DMS79 (cell line): ENCODE data around the gene CHD8.

ENCODE experiments used
- DNase-seq: peaks from one replicate; lab custom pipeline; 2025; lab: John Stamatoyannopoulos, UW

Gene CHD8

DNA sequence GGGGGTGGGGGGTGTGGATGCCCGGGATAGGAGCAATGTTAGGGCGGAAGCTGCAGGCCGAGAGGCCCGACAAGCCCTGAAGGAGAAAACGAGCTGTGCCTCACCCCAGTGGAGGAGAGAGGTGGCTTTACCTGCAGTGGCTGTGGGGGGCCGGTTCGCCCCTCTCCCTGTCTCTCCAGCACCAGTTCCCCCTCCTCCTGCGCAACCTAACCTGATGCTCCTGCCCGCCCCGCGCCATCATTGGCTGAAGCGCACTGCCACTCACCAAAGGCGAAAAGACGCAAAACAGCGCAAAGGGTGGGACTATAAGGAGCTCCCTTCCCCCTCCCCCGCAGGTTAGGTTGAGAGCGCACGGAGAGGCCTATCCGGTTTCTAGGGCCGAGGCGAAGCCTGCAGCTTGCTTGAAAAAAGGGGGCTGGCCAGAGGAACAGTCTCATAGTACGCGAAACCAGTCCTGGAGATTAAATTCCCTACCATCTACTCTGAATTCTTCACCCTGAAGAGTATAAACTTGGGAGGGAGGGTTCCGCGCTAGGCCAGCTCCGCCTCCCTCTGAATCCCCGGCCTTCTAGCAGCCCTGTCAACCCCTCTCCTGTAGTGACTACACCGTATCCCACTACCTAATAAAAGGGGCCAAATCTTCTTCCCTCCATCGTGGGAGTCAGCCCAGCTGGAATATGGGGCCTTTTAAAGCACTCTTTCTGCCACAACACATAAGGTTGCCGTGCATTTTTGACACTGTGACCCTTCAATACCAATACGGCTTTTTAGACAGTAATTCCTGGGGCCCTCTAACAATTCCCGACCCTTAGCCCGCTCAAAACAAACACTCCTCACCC is 18.6 kb downstream of the CHD8 start:
- peak; percentile 98 for DNase-seq

- no peak for DNase-seq
Observed at GRCh38 chr14:21436567-21437062, 19.3 kb downstream of the CHD8 start.

DNA sequence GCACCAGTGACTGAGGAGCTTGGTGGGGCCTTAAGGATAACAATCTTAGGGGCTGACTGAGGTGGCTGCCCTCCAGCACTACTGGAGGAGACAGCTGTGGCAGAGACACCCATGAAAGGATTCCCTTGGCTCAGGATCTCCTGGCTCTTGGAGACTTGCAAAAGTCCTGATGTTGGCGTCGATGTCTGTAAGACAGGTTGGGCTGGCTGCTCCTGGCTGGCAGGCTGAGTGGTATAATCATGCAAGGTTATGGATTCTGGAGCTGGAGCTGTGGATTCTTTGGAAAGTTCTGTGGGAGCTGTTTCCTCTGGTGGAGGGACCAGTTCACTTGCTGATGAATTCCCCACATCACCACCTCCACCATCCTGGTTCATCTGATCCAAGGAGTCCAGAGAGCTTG is 24.8 kb downstream of the CHD8 start:
- DNase-seq: no peak

DNA sequence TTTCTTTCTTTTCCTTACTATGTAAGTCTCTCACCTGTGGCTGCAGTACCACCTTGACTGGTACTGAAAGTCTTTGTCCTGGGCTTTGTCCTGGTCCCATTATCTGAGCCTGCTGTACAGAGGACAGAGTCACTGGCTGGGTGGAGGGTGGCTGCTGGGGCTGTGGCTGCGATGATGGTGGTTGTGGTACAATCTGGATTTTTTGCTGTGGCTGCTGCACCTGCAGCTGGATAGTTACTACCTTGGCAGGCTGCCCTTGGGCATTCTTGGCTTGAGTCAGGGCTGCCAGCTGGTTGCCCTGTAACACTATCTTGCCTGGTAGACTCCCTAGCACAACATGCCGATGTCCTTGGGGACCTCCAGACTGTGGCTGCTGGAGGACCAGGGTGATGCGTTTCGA is 27.0 kb downstream of the CHD8 start:
- DNase-seq: peak; percentile 94

GRCh38 chr14:21426692-21427091 is 29.2 kb downstream of the CHD8 start:
- no peak for DNase-seq

DNA sequence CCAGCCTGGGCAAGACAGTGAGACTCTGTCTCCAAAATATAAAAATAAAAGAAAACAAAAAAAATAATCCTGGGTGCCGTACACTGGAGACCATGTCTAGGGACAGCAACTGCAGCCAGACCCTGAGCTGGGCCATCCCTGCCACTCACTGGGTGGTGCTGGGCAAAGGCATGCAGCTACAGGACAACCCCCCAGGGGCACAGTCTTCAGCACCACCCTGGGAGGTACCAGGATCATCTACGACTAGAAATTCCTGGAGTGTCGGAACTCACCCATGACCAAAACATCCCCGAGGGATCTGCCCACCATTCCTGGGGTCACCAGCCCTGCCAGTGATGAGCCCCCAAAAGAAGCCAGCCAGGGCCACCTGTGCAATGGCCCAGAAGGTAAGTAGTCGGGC is 36.4 kb downstream of the CHD8 start:
- no peak for DNase-seq

- no peak for DNase-seq
Observed at GRCh38 chr14:21415329-21415728, 40.6 kb downstream of the CHD8 start.

DNA sequence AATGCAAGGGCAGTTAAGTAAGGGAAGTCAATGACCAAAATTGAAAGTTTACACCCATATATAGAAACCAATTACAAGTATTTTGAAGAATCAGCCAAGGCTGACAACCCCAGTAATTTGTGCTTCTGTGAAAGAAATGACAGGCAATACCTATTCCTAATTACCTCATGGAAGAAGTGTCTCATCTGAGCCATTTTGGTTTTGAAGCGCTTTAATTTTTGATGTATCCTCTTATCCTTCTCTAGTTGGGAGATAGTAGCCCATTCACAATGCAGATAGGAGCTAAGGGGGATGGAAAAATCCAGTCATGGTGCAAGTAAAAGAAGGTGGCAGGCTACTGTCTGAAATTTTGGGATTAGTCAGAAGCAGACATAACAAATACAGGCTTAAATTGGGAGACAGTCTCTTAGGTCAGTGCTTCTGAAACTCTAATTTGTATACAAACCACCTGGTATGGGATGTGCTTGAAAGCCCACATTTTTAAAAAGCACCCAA is 41.7 kb downstream of the CHD8 start:
- DNase-seq: no peak

GRCh38 chr14:21408147-21408546 is 47.8 kb downstream of the CHD8 start:
- no peak for DNase-seq

DNA sequence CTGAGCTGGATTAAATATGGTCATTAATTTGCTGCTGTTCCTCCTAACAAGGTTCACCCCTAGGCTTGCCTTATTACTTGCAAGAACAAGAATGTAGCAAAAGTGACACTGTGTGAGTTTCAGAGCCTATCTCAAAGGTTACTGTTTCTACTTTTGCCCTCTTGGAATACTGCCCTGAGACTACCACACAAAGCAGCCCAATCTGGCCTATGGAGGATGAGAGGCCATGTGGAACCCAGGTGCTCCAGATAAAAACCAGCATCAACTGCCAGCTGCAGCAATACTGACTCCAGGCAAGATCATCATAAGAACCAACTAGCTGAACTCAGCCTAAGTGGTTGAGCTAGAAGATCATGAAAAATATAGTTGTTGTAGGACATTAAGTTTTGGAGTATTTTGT is 49.7 kb downstream of the CHD8 start:
- no peak for DNase-seq

GRCh38 chr14:21405097-21405496 is 50.8 kb downstream of the CHD8 start:
- DNase-seq: no peak

GRCh38 chr14:21399311-21399870 is 56.5 kb downstream of the CHD8 start:
- DNase-seq: no peak

DNA sequence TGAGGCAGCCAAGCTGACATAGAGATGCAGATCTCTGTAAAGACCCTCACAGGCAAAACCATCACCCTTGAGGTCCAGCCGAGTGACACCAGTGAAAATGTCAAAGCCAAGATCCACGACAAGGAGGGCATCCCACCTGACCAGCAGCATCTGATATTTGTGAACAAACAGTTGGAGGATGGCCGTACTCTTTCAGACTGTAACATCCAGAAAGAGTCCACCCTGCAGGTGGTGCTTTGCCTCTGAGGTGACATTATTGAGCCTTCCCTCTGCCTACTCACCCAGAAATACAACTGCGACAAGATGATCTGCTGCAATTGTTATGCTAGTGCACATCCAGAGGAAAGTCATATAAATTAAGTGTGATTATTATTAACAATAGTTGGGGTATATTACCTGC is 57.0 kb downstream of the CHD8 start:
- no peak for DNase-seq

DNA sequence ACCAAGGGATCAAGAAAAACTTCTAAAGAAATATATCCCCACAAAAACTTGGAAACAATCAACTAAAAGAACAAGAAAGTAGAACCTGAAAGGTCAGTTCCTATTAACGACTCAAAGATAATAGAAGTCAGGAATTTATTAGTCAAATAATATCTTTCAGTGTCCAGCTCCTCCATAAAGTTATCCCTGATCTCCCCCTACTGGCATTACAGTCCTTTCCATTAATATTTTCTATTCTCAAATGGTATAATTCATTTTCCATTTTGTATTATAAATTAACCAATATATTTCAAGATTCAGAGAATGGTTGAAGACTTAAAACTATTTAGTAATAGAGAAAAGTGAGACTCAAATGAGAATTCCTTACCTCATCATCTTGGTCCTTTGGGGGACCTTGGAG is 60.5 kb downstream of the CHD8 start:
- DNase-seq: no peak

DNA sequence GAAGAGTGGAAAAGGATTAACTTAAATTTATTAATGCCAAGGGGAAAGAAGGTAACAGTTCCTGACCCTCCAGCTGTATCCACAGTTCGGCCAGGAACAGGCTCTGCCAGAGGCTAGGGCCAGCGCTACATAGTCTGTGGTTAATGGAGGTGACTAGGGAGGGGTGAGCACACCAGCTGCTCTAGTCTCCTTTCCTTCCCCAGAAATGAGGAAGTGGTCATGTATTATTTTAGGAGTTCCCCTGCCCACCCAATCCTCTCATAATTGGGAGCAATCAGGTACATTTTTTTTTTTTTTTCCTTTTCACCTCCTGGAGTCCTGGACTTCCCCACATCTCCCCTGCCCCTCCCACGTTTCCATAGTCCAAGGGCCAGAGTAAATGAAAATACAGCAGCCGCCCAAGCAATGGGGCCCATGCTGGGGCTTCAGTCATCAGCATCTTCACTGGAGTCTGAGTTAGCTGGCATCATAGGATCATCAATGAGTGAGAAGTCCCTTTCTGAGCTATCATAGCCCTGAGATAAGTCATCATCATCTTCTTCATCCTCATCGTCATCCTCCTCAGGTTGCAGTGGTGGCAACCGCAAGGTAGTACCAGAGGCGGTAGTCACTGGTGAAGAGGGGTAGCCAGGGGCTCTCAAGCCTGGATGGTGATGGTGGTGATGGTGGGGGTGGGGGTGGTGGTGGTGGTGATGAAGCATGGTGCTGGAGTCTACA is 70.6 kb downstream of the CHD8 start:
- DNase-seq: no peak

DNA sequence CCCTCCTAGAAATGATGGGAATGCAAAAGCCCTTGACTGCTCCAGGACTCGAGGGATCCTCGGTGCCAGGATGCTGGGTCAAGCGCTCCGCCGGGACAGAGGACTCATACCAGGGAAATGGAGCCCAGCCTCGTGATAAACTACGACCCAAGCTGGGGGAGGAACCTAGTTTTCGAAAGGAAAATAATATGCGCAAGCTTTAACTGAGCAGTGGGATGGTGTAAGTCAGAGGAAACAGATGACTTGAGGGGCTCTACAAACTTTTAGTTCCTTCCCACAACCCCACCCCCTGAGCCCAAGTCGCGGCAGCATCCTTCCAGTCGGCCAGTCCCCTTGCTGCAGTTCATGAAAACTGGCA is 71.5 kb downstream of the CHD8 start:
- DNase-seq: no peak

- DNase-seq: peak; percentile 99
Observed at GRCh38 chr14:21383848-21384493, 72.0 kb downstream of the CHD8 start, which contains the start of gene SUPT16H. Gene SUPT16H (minus strand): TSS chr14:21384019. CDS start chr14:21383927, 92 bp downstream.

- peak; percentile 69 for DNase-seq
Observed at GRCh38 chr14:21382886-21383847, 72.8 kb downstream of the CHD8 start.

GRCh38 chr14:21382095-21382494 is 73.8 kb downstream of the CHD8 start:
- DNase-seq: no peak

DNA sequence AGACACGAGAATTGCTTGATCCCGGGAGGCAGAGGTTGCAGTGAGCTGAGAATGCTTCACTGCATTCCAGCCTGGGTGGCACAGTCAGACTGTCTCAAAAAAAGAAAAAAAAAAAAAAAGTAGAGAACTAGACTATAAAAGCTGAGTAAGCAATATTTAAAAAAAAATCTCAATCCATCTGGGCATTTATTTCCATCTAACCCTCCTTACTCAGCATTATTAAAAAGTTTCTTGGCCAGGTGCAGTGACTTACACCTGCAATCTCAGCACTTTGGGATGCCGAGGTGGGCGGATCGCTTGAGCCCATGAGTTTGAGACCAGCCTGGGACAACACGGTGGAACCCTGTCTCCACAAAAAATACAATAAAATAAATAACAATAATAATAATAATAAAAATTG is 76.6 kb downstream of the CHD8 start:
- no peak for DNase-seq

GRCh38 chr14:21373980-21374379 is 81.9 kb downstream of the CHD8 start:
- no peak for DNase-seq
